Hepatocyte (in vitro differentiated cells): ENCODE measurements around the gene UBE2E1.

Experiments used
- EZH2 ChIP-seq: fragments of 200-600 bp; sonication (generic); IDR thresholded peaks from 2 replicates; pipeline ENCODE4 v1.6.1; 2016; ENCODE audit warnings: antibody characterized with exemption, mild to moderate bottlenecking, borderline replicate concordance
- TF ChIP-seq, protein P1 (sequence below): fragments of 200-600 bp; sonication (generic); IDR thresholded peaks from 2 replicates; pipeline ENCODE4 v1.5.1; 2016; ENCODE audit warnings: antibody characterized with exemption, mild to moderate bottlenecking; ENCODE audit not compliant: poor library complexity

DNA sequence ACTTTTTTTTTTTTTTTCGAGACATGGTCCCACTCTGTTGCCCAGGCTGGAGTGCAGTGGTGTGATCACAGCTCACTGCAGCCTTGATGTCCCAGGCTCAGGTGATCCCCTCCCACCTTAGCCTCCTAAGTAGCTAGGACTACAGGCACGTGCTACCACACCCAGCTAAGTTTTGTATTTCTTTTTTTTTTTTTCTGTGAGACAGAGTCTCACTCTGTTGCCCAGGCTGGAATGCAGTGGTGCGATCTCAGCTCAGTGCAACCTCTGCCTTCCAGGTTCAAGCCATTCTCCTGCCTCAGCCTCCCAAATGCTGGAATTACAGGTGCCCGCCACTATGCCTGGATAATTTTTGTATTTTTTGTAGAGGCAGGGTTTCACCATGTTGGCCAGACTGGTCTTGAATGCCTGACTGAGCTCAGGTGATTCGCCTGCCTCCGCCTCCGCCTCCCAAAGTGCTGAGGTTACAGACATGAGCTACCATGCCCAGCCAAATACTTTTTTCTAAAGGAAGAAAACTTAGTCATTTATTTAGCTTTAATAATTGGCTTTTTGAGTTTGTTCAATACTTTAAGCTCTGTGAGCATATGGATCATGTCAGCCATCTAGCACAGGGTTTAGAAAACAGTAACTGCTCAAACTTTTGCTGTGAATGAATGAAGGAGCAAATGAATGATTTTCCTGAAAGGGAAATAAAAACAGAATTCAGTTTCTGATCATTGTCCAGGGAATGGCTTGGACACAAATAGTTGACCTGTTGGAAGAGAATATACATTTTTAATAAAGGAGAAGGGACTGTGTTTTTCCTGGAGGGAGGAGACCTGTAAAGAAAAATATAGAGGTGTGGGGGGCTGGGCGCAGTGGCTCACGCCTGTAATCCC, 26.0 kb downstream of the UBE2E1 start:
- TF ChIP-seq, protein P1, sequence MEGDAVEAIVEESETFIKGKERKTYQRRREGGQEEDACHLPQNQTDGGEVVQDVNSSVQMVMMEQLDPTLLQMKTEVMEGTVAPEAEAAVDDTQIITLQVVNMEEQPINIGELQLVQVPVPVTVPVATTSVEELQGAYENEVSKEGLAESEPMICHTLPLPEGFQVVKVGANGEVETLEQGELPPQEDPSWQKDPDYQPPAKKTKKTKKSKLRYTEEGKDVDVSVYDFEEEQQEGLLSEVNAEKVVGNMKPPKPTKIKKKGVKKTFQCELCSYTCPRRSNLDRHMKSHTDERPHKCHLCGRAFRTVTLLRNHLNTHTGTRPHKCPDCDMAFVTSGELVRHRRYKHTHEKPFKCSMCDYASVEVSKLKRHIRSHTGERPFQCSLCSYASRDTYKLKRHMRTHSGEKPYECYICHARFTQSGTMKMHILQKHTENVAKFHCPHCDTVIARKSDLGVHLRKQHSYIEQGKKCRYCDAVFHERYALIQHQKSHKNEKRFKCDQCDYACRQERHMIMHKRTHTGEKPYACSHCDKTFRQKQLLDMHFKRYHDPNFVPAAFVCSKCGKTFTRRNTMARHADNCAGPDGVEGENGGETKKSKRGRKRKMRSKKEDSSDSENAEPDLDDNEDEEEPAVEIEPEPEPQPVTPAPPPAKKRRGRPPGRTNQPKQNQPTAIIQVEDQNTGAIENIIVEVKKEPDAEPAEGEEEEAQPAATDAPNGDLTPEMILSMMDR = no peak
- TF ChIP-seq EZH2 = no peak
